T-helper 22 cell (primary cell): ENCODE results near the gene SPAG5.
"Not testable (repeated sequence)": the region's sequence is repeated elsewhere in the genome, so short reads cannot be mapped to it uniquely, and the experiment has no call there.

Experiments used
- DNase-seq: peaks from one replicate; pipeline ENCODE4 v3.0.0-alpha.2; 2020; ENCODE audit warnings: low read depth

SPAG5 gene

GRCh38 chr17:28604031-28604430 lies 5.2 kb upstream of the SPAG5 start:
- DNase-seq, result not testable (repeated sequence)

- peak; percentile 45 for DNase-seq
Measured at GRCh38 chr17:28599311-28600184, 723 bp upstream of the SPAG5 start.

- no peak for DNase-seq
Measured at GRCh38 chr17:28598389-28598788, 436 bp downstream of the SPAG5 start.

- DNase-seq, result no peak
Measured at GRCh38 chr17:28597606-28598383, 1.0 kb downstream of the SPAG5 start.

- no peak for DNase-seq
Measured at GRCh38 chr17:28592260-28592659, 6.6 kb downstream of the SPAG5 start.

GRCh38 chr17:28585851-28586250 lies 13.0 kb downstream of the SPAG5 start:
- no peak for DNase-seq

GRCh38 chr17:28584434-28584833 lies 14.4 kb downstream of the SPAG5 start:
- no peak for DNase-seq

- no peak for DNase-seq
Measured at GRCh38 chr17:28582513-28582912, 16.3 kb downstream of the SPAG5 start.

GRCh38 chr17:28580959-28581358 lies 17.9 kb downstream of the SPAG5 start:
- no peak for DNase-seq

- DNase-seq, result no peak
Measured at GRCh38 chr17:28579526-28579925, 19.3 kb downstream of the SPAG5 start.

GRCh38 chr17:28578246-28579195 lies 20.3 kb downstream of the SPAG5 start:
- no peak for DNase-seq

- no peak for DNase-seq
Measured at GRCh38 chr17:28577466-28577824, 21.4 kb downstream of the SPAG5 start.

GRCh38 chr17:28576758-28577465 lies 21.9 kb downstream of the SPAG5 start, which contains the start of gene ALDOC:
TSS of gene ALDOC (minus strand) at chr17:28576895. CDS start at chr17:28575532, 1,363 bp downstream.
- peak; percentile 96 for DNase-seq

- not testable (repeated sequence) for DNase-seq
Measured at GRCh38 chr17:28576016-28576415, 22.8 kb downstream of the SPAG5 start.

- no peak for DNase-seq
Measured at GRCh38 chr17:28575126-28575795, 23.6 kb downstream of the SPAG5 start.

- no peak for DNase-seq
Measured at GRCh38 chr17:28574526-28574925, 24.3 kb downstream of the SPAG5 start.

GRCh38 chr17:28573966-28574480 lies 24.8 kb downstream of the SPAG5 start:
- no peak for DNase-seq

GRCh38 chr17:28573521-28573920 lies 25.3 kb downstream of the SPAG5 start:
- no peak for DNase-seq

- no peak for DNase-seq
Measured at GRCh38 chr17:28573040-28573380, 25.8 kb downstream of the SPAG5 start.

GRCh38 chr17:28572259-28573039 lies 26.4 kb downstream of the SPAG5 start:
- no peak for DNase-seq
